ENCODE measurements around the gene FETUB. TPM values are rescaled to one million over a fixed set of nuclear protein-coding genes. Genes with fewer than 3 reads are reported as not detected.

The FETUB gene
- total and polyA plus RNA-seq, 5 donors from 2014 or later: not detected

GRCh38 chr3:186614597-186615483 is 25.4 kb upstream of the FETUB start:
- peaks cover 31% of the 10 kb centered on the region for H3K27me3 Mint-ChIP-seq
- ATAC-seq (ENCODE audit: low read depth in 2 of 2) (peak; percentile 57 to 63), DNase-seq (peak; percentile 61 to 76 (median 75))
- Histone ChIP-seq H3K4me1 (ENCODE audit: control insufficient read depth, insufficient read depth, low read length, poor library complexity, severe bottlenecking) (peaks cover 12% of the 10 kb centered on the region), H3K4me3 (ENCODE audit: low read depth, low read length) (peak overlapping the region; percentile 39), H3K9me3 (ENCODE audit: control insufficient read depth in 2 of 2, low read length in 2 of 2) (no peaks in the 10 kb centered on the region), H3K27ac (ENCODE audit: insufficient read depth, low read length, poor library complexity, severe bottlenecking) (no peak overlapping the region), H3K36me3 (ENCODE audit: control insufficient read depth, insufficient read depth, low read length) (no peaks in the 10 kb centered on the region), H3K27me3 (ENCODE audit: control insufficient read depth, insufficient read depth, low read length) (peaks cover 17% of the 10 kb centered on the region)
- peak overlapping the region in 1 of 3 donors; percentile 48 for H3K27ac Mint-ChIP-seq
- H3K4me3 Mint-ChIP-seq: peak overlapping the region; percentile 0 to 66 (median 57)
- peaks cover 5 to 21% (median 18%) of the 10 kb centered on the region in 4 donors for H3K4me1 Mint-ChIP-seq
- H3K36me3 Mint-ChIP-seq: no peaks in the 10 kb centered on the region
- peaks cover 0 to 1% (median 0%) of the 10 kb centered on the region in 7 donors for H3K9me3 Mint-ChIP-seq

- Mint-ChIP-seq H3K27me3 (peaks cover 31% of the 10 kb centered on the region), H3K4me3 (no peak overlapping the region), H3K9me3 (peaks cover 0 to 1% (median 0%) of the 10 kb centered on the region in 7 donors), H3K4me1 (peaks cover 5 to 21% (median 18%) of the 10 kb centered on the region in 4 donors), H3K27ac (peak overlapping the region in 1 of 3 donors; percentile 16), H3K36me3 (no peaks in the 10 kb centered on the region)
- peaks cover 17% of the 10 kb centered on the region for H3K27me3 ChIP-seq (ENCODE audit: control insufficient read depth, insufficient read depth, low read length)
- H3K36me3 ChIP-seq (ENCODE audit: control insufficient read depth, insufficient read depth, low read length): no peaks in the 10 kb centered on the region
- no peak for ATAC-seq (ENCODE audit: low read depth in 2 of 2)
- no peak for DNase-seq
- H3K27ac ChIP-seq (ENCODE audit: insufficient read depth, low read length, poor library complexity, severe bottlenecking): no peak overlapping the region
- H3K9me3 ChIP-seq (ENCODE audit: control insufficient read depth in 2 of 2, low read length in 2 of 2): no peaks in the 10 kb centered on the region
- H3K4me1 ChIP-seq (ENCODE audit: control insufficient read depth, insufficient read depth, low read length, poor library complexity, severe bottlenecking): peaks cover 12% of the 10 kb centered on the region
- no peak overlapping the region for H3K4me3 ChIP-seq (ENCODE audit: low read depth, low read length)
Observed at GRCh38 chr3:186616299-186616617, 23.9 kb upstream of the FETUB start.

DNA sequence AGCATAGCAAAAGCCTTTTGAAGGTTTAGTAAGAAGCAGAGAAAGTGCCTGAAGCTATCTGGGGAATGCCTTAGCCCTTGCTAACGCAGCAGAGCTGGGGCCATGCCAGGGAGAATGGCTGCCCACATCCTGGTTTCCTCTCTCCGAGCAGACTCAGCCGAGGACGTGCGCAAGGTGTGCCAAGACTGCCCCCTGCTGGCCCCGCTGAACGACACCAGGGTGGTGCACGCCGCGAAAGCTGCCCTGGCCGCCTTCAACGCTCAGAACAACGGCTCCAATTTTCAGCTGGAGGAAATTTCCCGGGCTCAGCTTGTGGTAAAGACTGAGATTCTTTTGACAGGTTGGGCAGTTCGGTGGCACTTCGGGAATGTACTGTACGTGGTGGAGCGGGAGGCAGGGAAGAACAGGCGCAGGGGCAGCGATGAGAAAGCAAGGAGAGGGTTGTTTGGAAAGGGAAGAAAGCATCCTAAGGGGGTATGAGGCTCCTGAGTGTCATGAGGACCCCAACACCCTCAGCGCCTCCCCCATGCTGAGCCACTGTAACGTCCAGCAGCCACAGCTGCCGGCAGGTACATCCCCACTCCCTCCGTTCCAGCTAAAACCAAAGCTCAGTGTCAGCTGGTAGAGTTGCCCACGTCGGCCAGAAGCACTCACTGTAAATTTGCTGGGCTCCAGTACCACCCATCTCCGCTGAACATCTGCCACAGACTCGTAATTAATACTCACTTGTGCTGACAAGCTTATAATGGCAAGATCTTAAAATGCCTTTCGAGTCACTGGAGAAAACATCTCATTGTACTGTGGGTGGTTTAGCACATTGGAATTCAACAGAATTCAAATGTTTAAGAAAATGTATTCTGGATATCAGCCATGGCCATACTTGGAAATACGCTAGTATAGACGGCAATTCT is 22.9 kb upstream of the FETUB start:
- H3K9me3 ChIP-seq (ENCODE audit: control insufficient read depth in 2 of 2, low read length in 2 of 2): no peaks in the 10 kb centered on the region
- H3K4me3 ChIP-seq (ENCODE audit: low read depth, low read length): peak overlapping the region; percentile 71
- Mint-ChIP-seq H3K9me3 (peaks cover 0 to 1% (median 0%) of the 10 kb centered on the region in 7 donors), H3K36me3 (no peaks in the 10 kb centered on the region), H3K4me3 (peak overlapping the region; percentile 17 to 82 (median 76)), H3K4me1 (peaks cover 5 to 21% (median 18%) of the 10 kb centered on the region in 4 donors), H3K27ac (peak overlapping the region in 2 of 3 donors; percentile 15 to 57), H3K27me3 (peaks cover 31% of the 10 kb centered on the region)
- peaks cover 20% of the 10 kb centered on the region for H3K27me3 ChIP-seq (ENCODE audit: control insufficient read depth, insufficient read depth, low read length)
- H3K4me1 ChIP-seq (ENCODE audit: control insufficient read depth, insufficient read depth, low read length, poor library complexity, severe bottlenecking): peaks cover 12% of the 10 kb centered on the region
- no peaks in the 10 kb centered on the region for H3K36me3 ChIP-seq (ENCODE audit: control insufficient read depth, insufficient read depth, low read length)
- DNase-seq: peak; percentile 67 to 88 (median 82)
- no peak overlapping the region for H3K27ac ChIP-seq (ENCODE audit: insufficient read depth, low read length, poor library complexity, severe bottlenecking)
- peak; percentile 99 for ATAC-seq (ENCODE audit: low read depth in 2 of 2)

- Mint-ChIP-seq H3K4me1 (peaks cover 5 to 21% (median 18%) of the 10 kb centered on the region in 4 donors), H3K9me3 (peaks cover 0 to 1% (median 0%) of the 10 kb centered on the region in 7 donors), H3K27me3 (peaks cover 28% of the 10 kb centered on the region), H3K27ac (no peak overlapping the region), H3K4me3 (no peak overlapping the region), H3K36me3 (no peaks in the 10 kb centered on the region)
- DNase-seq: no peak
- Histone ChIP-seq H3K4me3 (ENCODE audit: low read depth, low read length) (no peak overlapping the region), H3K27ac (ENCODE audit: insufficient read depth, low read length, poor library complexity, severe bottlenecking) (no peak overlapping the region), H3K9me3 (ENCODE audit: control insufficient read depth in 2 of 2, low read length in 2 of 2) (no peaks in the 10 kb centered on the region), H3K27me3 (ENCODE audit: control insufficient read depth, insufficient read depth, low read length) (peaks cover 18% of the 10 kb centered on the region), H3K36me3 (ENCODE audit: control insufficient read depth, insufficient read depth, low read length) (no peaks in the 10 kb centered on the region), H3K4me1 (ENCODE audit: control insufficient read depth, insufficient read depth, low read length, poor library complexity, severe bottlenecking) (peaks cover 12% of the 10 kb centered on the region)
- ATAC-seq (ENCODE audit: low read depth in 2 of 2): no peak
Observed at GRCh38 chr3:186618318-186618938, 21.8 kb upstream of the FETUB start.

DNA sequence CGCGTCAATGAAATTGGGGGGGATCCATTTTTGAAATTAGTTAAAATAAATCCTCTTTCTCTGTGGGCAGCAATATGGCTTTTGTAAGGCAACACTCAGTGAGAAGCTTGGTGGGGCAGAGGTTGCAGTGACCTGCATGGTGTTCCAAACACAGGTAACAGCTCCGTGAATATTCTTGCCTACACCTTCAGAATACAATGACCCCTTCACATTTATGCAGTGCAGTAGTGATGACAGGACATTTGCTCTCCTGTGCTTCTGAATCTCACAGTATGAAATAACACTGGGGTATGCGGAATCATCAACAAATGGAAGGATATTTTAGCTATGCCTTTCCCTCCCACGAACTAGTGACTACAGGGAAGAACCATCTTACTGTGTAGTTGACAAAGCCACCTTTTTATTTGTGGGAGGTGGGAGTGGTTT is 20.4 kb upstream of the FETUB start:
- H3K36me3 ChIP-seq (ENCODE audit: control insufficient read depth, insufficient read depth, low read length): no peaks in the 10 kb centered on the region
- DNase-seq: no peak
- H3K9me3 ChIP-seq (ENCODE audit: control insufficient read depth in 2 of 2, low read length in 2 of 2): no peaks in the 10 kb centered on the region
- H3K4me3 Mint-ChIP-seq: no peak overlapping the region
- no peaks in the 10 kb centered on the region for H3K36me3 Mint-ChIP-seq
- no peak overlapping the region for H3K27ac ChIP-seq (ENCODE audit: insufficient read depth, low read length, poor library complexity, severe bottlenecking)
- no peak for ATAC-seq (ENCODE audit: low read depth in 2 of 2)
- H3K4me3 ChIP-seq (ENCODE audit: low read depth, low read length): no peak overlapping the region
- H3K27ac Mint-ChIP-seq: no peak overlapping the region
- peaks cover 3 to 15% (median 11%) of the 10 kb centered on the region in 4 donors for H3K4me1 Mint-ChIP-seq
- H3K4me1 ChIP-seq (ENCODE audit: control insufficient read depth, insufficient read depth, low read length, poor library complexity, severe bottlenecking): peaks cover 9% of the 10 kb centered on the region
- peaks cover 0 to 1% (median 0%) of the 10 kb centered on the region in 7 donors for H3K9me3 Mint-ChIP-seq
- peaks cover 17% of the 10 kb centered on the region for H3K27me3 Mint-ChIP-seq
- H3K27me3 ChIP-seq (ENCODE audit: control insufficient read depth, insufficient read depth, low read length): peaks cover 16% of the 10 kb centered on the region

DNA sequence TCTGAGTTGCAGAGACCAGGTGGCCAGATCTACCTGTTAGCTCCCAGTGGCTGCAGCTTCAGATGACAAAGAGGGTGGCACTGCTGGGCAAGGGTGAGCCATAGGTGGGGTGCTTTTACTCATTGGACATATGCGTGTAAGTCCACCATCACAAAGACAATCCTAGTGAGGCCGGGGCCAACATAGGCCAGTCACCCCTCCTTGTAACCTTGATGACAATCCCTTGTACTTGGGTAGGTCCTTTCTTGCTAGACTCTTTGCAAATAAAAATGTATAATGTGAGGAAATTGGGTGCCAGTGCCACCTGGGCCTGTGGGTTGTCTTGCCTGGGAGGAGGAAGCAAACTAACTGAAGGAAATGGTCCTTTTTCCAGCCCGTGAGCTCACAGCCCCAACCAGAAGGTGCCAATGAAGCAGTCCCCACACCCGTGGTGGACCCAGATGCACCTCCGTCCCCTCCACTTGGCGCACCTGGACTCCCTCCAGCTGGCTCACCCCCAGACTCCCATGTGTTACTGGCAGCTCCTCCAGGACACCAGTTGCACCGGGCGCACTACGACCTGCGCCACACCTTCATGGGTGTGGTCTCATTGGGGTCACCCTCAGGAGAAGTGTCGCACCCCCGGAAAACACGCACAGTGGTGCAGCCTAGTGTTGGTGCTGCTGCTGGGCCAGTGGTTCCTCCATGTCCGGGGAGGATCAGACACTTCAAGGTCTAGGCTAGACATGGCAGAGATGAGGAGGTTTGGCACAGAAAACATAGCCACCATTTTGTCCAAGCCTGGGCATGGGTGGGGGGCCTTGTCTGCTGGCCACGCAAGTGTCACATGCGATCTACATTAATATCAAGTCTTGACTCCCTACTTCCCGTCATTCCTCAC is 19.7 kb upstream of the FETUB start:
- no peaks in the 10 kb centered on the region for H3K9me3 ChIP-seq (ENCODE audit: control insufficient read depth in 2 of 2, low read length in 2 of 2)
- H3K27me3 ChIP-seq (ENCODE audit: control insufficient read depth, insufficient read depth, low read length): peaks cover 18% of the 10 kb centered on the region
- H3K9me3 Mint-ChIP-seq: no peaks in the 10 kb centered on the region
- H3K27ac ChIP-seq (ENCODE audit: insufficient read depth, low read length, poor library complexity, severe bottlenecking): no peak overlapping the region
- H3K27ac Mint-ChIP-seq: no peak overlapping the region
- H3K36me3 ChIP-seq (ENCODE audit: control insufficient read depth, insufficient read depth, low read length): no peaks in the 10 kb centered on the region
- no peak overlapping the region for H3K4me3 ChIP-seq (ENCODE audit: low read depth, low read length)
- DNase-seq (no peak), ATAC-seq (ENCODE audit: low read depth in 2 of 2) (no peak)
- H3K27me3 Mint-ChIP-seq: peaks cover 13% of the 10 kb centered on the region
- peaks cover 9% of the 10 kb centered on the region for H3K4me1 ChIP-seq (ENCODE audit: control insufficient read depth, insufficient read depth, low read length, poor library complexity, severe bottlenecking)
- peaks cover 0 to 12% (median 8%) of the 10 kb centered on the region in 4 donors for H3K4me1 Mint-ChIP-seq
- H3K36me3 Mint-ChIP-seq: no peaks in the 10 kb centered on the region
- no peak overlapping the region for H3K4me3 Mint-ChIP-seq

Data from CD4-positive, CD25-positive, alpha-beta regulatory T cell (primary cell).